ENCODE data around the gene SLCO2B1.

- no peak for TF ChIP-seq NR1H2 (CRISPR knock-in tag; IDR thresholded peaks at IDR 0.05)
- no peak for TF ChIP-seq FOXK1 (CRISPR knock-in tag; IDR thresholded peaks at IDR 0.05)
- no peak for TF ChIP-seq CTCF (IDR thresholded peaks at IDR 0.05)
- TF ChIP-seq CREB1 (CRISPR knock-in tag; IDR thresholded peaks at IDR 0.05) = no peak
- no peak for TF ChIP-seq ZNF232 (CRISPR knock-in tag; IDR thresholded peaks at IDR 0.05)
- no peak for TF ChIP-seq RORB (CRISPR knock-in tag; IDR thresholded peaks at IDR 0.05)
- TF ChIP-seq ZNF138 (CRISPR knock-in tag; conservative IDR thresholded peaks at IDR 0.05) = no peak
- no peak for TF ChIP-seq E2F1 (CRISPR knock-in tag; IDR thresholded peaks at IDR 0.05)
- TF ChIP-seq ZBTB43 (CRISPR knock-in tag; IDR thresholded peaks at IDR 0.05) = no peak
- TF ChIP-seq PRDM15 (CRISPR knock-in tag; IDR thresholded peaks at IDR 0.05) = no peak
- no peak for TF ChIP-seq ATF2 (CRISPR knock-in tag; IDR thresholded peaks at IDR 0.05; ENCODE audit: borderline replicate concordance, low read depth)
- TF ChIP-seq GTF2I (CRISPR knock-in tag; conservative IDR thresholded peaks at IDR 0.05) = no peak
These were observed 45.4 kb upstream of the SLCO2B1 start for GRCh38 chr11:75105462-75105925.
